NCI-H82 treated with DMSO at 0.1 percent for 48 hours (cell line): ENCODE measurements around the gene MEX3D.

Experiments used
- DNase-seq: peaks from one replicate; lab custom pipeline; 2025; ENCODE audit not compliant: unreplicated experiment; lab: John Stamatoyannopoulos, UW

The MEX3D gene

GRCh38 chr19:1505991-1506881 lies 61.9 kb downstream of the MEX3D start:
- no peak for DNase-seq

- no peak for DNase-seq
Measured at GRCh38 chr19:1505012-1505411, 63.1 kb downstream of the MEX3D start.
